Aorta (tissue), 5 donors: Measurements from ENCODE around the gene DIAPH2. TPM values are rescaled to one million over a fixed set of nuclear protein-coding genes. Genes with fewer than 3 reads are reported as not detected.

Experiments used
- ATAC-seq: fragments of 200-7000 bp; cut with Tn5 transposase; one replicate; pipeline ENCODE4 v1.9.1; 2022; ENCODE audit warnings: moderate library complexity; ENCODE audit not compliant: low FRiP score
- DNase-seq, 2 donors: peaks; one replicate each; pipeline ENCODE4 v3.0.0-alpha.2; 2020
- H3K27ac ChIP-seq, 2 donors: one replicate each; pipeline ENCODE4 v1.5.1; 2013; ENCODE audit warnings: low read length in 2 of 2, mild to moderate bottlenecking in 2 of 2, moderate library complexity in 2 of 2, control low read depth in 1 of 2, inconsistent platforms in 1 of 2, low read depth in 1 of 2
- H3K27me3 ChIP-seq, 2 donors: one replicate each; pipeline ENCODE4 v1.6.1; 2013; ENCODE audit warnings: control low read depth in 1 of 2, low read length in 1 of 2, mild to moderate bottlenecking in 1 of 2, moderate library complexity in 1 of 2; ENCODE audit not compliant: insufficient read depth in 2 of 2, control insufficient read depth in 1 of 2
- H3K36me3 ChIP-seq, 2 donors: one replicate each; pipeline ENCODE4 v1.6.1; 2013; ENCODE audit warnings: control low read depth in 1 of 2, low read length in 1 of 2, mild to moderate bottlenecking in 1 of 2; ENCODE audit not compliant: insufficient read depth in 2 of 2, control insufficient read depth in 1 of 2
- H3K4me1 ChIP-seq, 2 donors: one replicate each; pipeline ENCODE4 v1.6.1; 2013; ENCODE audit warnings: low read length in 2 of 2, control low read depth in 1 of 2, mild to moderate bottlenecking in 1 of 2, moderate library complexity in 1 of 2; ENCODE audit not compliant: insufficient read depth in 2 of 2, control insufficient read depth in 1 of 2
- H3K4me3 ChIP-seq, 2 donors: one replicate each; pipeline ENCODE4 v1.5.1; 2013; ENCODE audit warnings: low read length in 2 of 2, control low read depth in 1 of 2, mild to moderate bottlenecking in 1 of 2
- H3K9me3 ChIP-seq: one replicate; pipeline ENCODE4 v1.6.1; 2013; ENCODE audit warnings: mild to moderate bottlenecking, low read length; ENCODE audit not compliant: control insufficient read depth
- WGBS, 2 donors: extraction: QIAGEN DNeasy Blood & Tissue Kit; methylation state at CpG; one replicate each; pipeline ENCODE4 v1.1.7; 2013; 5-methylcytosine and 5-hydroxymethylcytosine counted together
- intact Hi-C, 2 donors: fragments of 100-400 bp; cut with DNase I; formaldehyde crosslinking; loops; one replicate each; pipeline versions ENCODE4 v1.14.2 to v1.15.0; 2022
- polyA plus RNA-seq, 2 donors: library from polyadenylated mRNA; stranded (reverse); fragments of 200-250 nt; gene quantifications; one replicate each; pipeline ENCODE4 v1.2.3, GENCODE V29; 2013
- total RNA-seq, 2 donors: library from RNA; stranded (reverse); fragmentation: NEBNext Ultra II Directional; extraction: Animal tissue kit (Norgen Biotek cat#: 25700); gene quantifications; one replicate each; pipeline ENCODE4 v1.2.1, GENCODE V29; 2021
- donor health status: healthy with polysubstance abuse.
- donor health status: Bipolar disorder and iron deficiency.
- donor health status: DM: no; HTN: no; CAD: no.
- donor health status: DM: no; HTN: no; CAD: no.
- donor health status: DM: yes; HTN: yes; CAD: no.

Gene DIAPH2
- total and polyA plus RNA-seq, 4 donors: 6.5 to 48.4 (median 29.9) TPM

DNA sequence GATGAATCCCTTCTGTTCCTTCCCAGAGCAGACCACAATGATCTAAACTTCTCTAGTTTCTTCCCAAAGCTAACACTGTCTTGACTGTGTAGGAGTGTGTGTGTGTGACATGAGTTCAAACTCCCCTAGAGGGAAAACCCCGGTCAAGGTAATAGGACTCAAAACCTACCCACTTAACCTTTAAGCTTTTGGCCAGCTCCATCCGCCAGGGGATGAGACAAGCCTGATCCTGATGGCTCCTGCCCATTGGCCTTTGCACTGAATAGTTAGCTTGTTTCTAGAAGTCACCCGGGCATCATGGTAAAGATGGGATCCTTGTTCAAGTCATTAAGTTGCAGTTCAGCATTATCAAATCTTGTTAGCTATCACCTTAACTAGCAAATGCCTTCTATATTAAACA is 937.5 kb downstream of the DIAPH2 start:
- Histone ChIP-seq H3K4me1 (no peaks in the 10 kb centered on the region), H3K36me3 (no peaks in the 10 kb centered on the region), H3K9me3 (no peaks in the 10 kb centered on the region), H3K27me3 (no peaks in the 10 kb centered on the region), H3K4me3 (no peak overlapping the region), H3K27ac (no peak overlapping the region)
- intact Hi-C loops: no loop called here
- 92 to 96% methylated on average over 3 of the region's 3 CpGs for WGBS, 2 donors
- ATAC-seq: no peak
- no peak for DNase-seq

- DNase-seq: no peak
- H3K27me3 ChIP-seq: no peaks in the 10 kb centered on the region
- no peaks in the 10 kb centered on the region for H3K4me1 ChIP-seq
- H3K27ac ChIP-seq: no peak overlapping the region
- ATAC-seq: no peak
- no peaks in the 10 kb centered on the region for H3K9me3 ChIP-seq
- no peaks in the 10 kb centered on the region for H3K36me3 ChIP-seq
- H3K4me3 ChIP-seq: no peak overlapping the region
- intact Hi-C loops: no loop called here
- 84 to 99% methylated on average over 2 of the region's 2 CpGs for WGBS, 2 donors
These were observed 943.7 kb downstream of the DIAPH2 start for GRCh38 chrX:97628326-97628725.

DNA sequence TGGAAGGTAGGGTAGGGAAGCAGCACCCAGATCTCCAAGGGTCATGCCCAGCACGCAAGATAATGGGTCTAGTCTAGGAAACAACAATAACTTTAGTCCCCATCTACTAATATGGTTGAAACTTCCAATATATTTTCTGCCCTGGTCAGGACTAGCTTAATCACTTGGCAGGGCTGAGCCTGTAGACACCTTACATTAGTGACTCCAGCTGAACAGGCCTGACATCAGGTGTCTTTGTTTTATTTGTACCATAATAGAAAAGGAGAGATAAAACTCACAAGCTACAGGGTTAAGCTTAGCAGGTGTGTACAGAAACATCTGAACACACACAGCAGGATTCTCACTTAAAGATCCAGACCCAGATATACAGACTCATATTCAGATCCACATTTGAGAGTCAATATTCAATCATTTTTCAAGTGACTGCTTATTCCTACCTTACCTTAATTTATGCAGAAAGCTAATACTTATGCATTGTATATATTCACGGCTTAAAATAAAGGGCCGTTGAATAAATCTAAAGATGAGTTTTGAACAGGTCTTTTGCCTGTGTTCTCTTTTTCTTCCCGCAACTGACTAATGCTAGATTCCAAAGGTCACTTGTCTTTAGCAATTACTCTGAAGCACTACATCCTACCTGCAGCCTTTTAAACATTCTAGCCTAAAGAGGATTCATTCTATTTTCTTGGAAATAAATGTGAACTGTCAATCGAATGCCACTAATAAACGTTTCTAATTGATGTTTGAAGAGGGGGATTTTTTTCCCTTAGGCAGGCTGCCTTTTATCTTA is 944.4 kb downstream of the DIAPH2 start:
- ATAC-seq: no peak
- DNase-seq: no peak
- Histone ChIP-seq H3K27ac (no peak overlapping the region), H3K27me3 (no peaks in the 10 kb centered on the region), H3K4me1 (no peaks in the 10 kb centered on the region), H3K36me3 (no peaks in the 10 kb centered on the region), H3K4me3 (no peak overlapping the region), H3K9me3 (no peaks in the 10 kb centered on the region)
- intact Hi-C loops: no loop called here
- WGBS, 2 donors: 77 to 83% methylated on average over 6 of the region's 6 CpGs

- H3K4me1 ChIP-seq: no peaks in the 10 kb centered on the region
- H3K27ac ChIP-seq: no peak overlapping the region
- H3K36me3 ChIP-seq: no peaks in the 10 kb centered on the region
- no peaks in the 10 kb centered on the region for H3K9me3 ChIP-seq
- DNase-seq (no peak), ATAC-seq (no peak)
- H3K27me3 ChIP-seq: no peaks in the 10 kb centered on the region
- H3K4me3 ChIP-seq: no peak overlapping the region
- intact Hi-C loops: no loop called here
These were observed 944.9 kb downstream of the DIAPH2 start for GRCh38 chrX:97629597-97629985.

DNA sequence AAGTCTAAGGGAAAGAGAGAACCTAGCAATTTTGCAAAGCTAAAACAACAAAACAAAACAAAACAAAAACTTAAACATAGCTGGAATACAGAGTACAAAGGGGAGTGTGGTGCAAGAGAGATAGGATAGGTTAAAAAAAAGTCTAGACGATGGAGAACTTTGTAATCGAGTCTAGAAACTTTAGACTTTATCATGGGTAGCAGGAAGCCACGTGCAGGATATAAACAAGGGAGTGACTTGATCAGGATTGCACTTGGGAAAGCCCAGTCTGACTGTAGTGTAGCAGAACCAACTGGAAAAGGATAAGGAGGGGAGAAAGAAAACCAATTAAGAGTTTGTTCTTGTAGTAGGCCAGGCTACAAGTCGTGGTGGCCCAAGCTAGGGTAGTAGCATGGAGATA is 949.2 kb downstream of the DIAPH2 start:
- no peaks in the 10 kb centered on the region for H3K27me3 ChIP-seq
- no peaks in the 10 kb centered on the region for H3K36me3 ChIP-seq
- no peaks in the 10 kb centered on the region for H3K4me1 ChIP-seq
- H3K27ac ChIP-seq: no peak overlapping the region
- no peaks in the 10 kb centered on the region for H3K9me3 ChIP-seq
- DNase-seq: no peak
- WGBS, 2 donors: 77 to 92% methylated on average over 4 of the region's 4 CpGs
- ATAC-seq: no peak
- intact Hi-C loops: no loop called here
- H3K4me3 ChIP-seq: no peak overlapping the region

GRCh38 chrX:97636473-97637140 is 952.0 kb downstream of the DIAPH2 start:
- Histone ChIP-seq H3K36me3 (no peaks in the 10 kb centered on the region), H3K4me3 (no peak overlapping the region), H3K9me3 (no peaks in the 10 kb centered on the region), H3K27ac (no peak overlapping the region), H3K4me1 (no peaks in the 10 kb centered on the region), H3K27me3 (no peaks in the 10 kb centered on the region)
- intact Hi-C loops: no loop called here
- 89 to 92% methylated on average over 5 of the region's 5 CpGs for WGBS, 2 donors
- DNase-seq (no peak), ATAC-seq (no peak)

- no peaks in the 10 kb centered on the region for H3K9me3 ChIP-seq
- 76 to 89% methylated on average over 2 of the region's 2 CpGs for WGBS, 2 donors
- intact Hi-C loops: no loop called here
- H3K4me3 ChIP-seq: no peak overlapping the region
- H3K27me3 ChIP-seq: no peaks in the 10 kb centered on the region
- no peaks in the 10 kb centered on the region for H3K4me1 ChIP-seq
- H3K27ac ChIP-seq: no peak overlapping the region
- no peaks in the 10 kb centered on the region for H3K36me3 ChIP-seq
- ATAC-seq: no peak
- DNase-seq: no peak
These were observed 952.6 kb downstream of the DIAPH2 start for GRCh38 chrX:97637289-97637688.

GRCh38 chrX:97638621-97639020 is 954.0 kb downstream of the DIAPH2 start:
- Histone ChIP-seq H3K27ac (no peak overlapping the region), H3K9me3 (no peaks in the 10 kb centered on the region), H3K4me3 (no peak overlapping the region), H3K27me3 (no peaks in the 10 kb centered on the region), H3K4me1 (no peaks in the 10 kb centered on the region), H3K36me3 (no peaks in the 10 kb centered on the region)
- ATAC-seq (no peak), DNase-seq (no peak)
- WGBS, 2 donors: 69 to 84% methylated on average over 3 of the region's 3 CpGs
- intact Hi-C loops: no loop called here

GRCh38 chrX:97639526-97639925 is 954.9 kb downstream of the DIAPH2 start:
- 22 to 38% methylated on average over 5 of the region's 5 CpGs for WGBS, 2 donors

More at GRCh38 chrX:97639526-97639925, 954.9 kb downstream of the DIAPH2 start:
- H3K4me3 ChIP-seq: no peak overlapping the region
- ATAC-seq: no peak
- no peak overlapping the region for H3K27ac ChIP-seq
- H3K27me3 ChIP-seq: no peaks in the 10 kb centered on the region
- no peaks in the 10 kb centered on the region for H3K36me3 ChIP-seq
- intact Hi-C loops: no loop called here
- no peak for DNase-seq
- no peaks in the 10 kb centered on the region for H3K9me3 ChIP-seq
- H3K4me1 ChIP-seq: no peaks in the 10 kb centered on the region
